ENCODE data around the gene ANKS3. TPM values are rescaled to one million over a fixed set of nuclear protein-coding genes. Genes with fewer than 3 reads are reported as not detected.
A peak's percentile ranks its signal among the peaks of the same experiment; 100 is the strongest.

Gene ANKS3
- total RNA-seq, 1 donor from 2014 or later = 8.1 TPM

DNA sequence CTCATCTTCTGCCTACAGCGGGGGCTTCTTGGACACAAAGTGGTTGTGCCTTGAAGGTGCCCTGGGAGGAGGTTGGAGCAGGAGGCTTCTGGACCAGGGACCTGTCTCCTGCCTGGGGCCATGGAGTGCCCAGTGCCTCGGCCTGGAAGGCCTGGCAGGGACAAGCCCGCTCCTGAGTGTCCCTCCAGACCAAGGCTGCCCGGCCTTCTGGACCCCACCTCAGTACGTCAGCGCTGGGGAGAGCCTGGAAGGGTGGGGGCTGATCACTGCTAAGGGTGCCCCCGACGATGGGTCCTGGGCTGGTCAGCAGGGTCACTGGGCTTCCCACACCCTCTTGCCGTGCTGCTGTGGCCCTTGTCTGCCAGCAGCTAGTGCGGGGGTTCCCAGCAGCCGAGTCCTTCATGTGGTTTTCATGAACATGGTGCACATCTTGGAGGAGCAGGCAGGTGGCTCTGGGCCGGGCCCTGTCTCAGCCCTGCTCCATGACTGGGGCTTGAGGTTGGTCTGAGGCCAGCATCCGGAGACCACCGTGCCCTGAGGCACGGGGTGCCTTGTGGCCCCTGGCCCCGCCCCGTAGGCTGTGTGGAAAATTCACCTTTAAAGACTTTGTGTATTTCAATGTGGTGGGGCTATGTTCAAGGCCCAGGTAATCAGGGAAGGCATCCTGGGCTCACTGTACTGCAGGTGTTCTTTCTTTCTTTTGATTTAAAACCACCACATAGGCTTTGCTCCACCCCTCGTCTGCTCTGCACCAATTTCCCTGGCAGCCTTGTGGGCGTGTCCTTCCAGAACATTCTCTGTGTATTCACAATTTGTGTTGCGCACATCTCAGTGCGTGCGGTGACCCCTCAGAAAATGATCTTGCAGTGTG lies 87.1 kb downstream of the ANKS3 start:
- ATAC-seq = peak; percentile 5

Other genes starting within 250 kb of the ANKS3 start
- gene CDIP1, start 195.5 kb downstream of the ANKS3 start, total RNA-seq = 18.9 TPM
- gene C16orf96, start 177.9 kb downstream of the ANKS3 start, total RNA-seq = 0.04 TPM
- 12.7 TPM for gene UBALD1, start 119.4 kb downstream of the ANKS3 start, total RNA-seq
- 19.2 TPM for gene MGRN1, start 109.4 kb downstream of the ANKS3 start, total RNA-seq
- gene NUDT16L1, start 40.7 kb downstream of the ANKS3 start, total RNA-seq = 24.2 TPM
- 0.28 TPM for gene DNAAF8, start 266 bp upstream of the ANKS3 start, total RNA-seq
- 5.2 TPM for gene ZNF500, start 32.9 kb upstream of the ANKS3 start, total RNA-seq
- not detected for gene SEPTIN12, start 54.1 kb upstream of the ANKS3 start, total RNA-seq
- 12.9 TPM for gene SMIM22, start 61.1 kb upstream of the ANKS3 start, total RNA-seq
- gene ROGDI, start 68.4 kb upstream of the ANKS3 start, total RNA-seq = 21.3 TPM
- 49.9 TPM for gene GLYR1, start 113.0 kb upstream of the ANKS3 start, total RNA-seq
- 12.0 TPM for gene UBN1, start 113.2 kb upstream of the ANKS3 start, total RNA-seq
- gene PPL, start 202.9 kb upstream of the ANKS3 start, total RNA-seq = 705 TPM
- 1.2 TPM for gene SEC14L5, start 224.1 kb upstream of the ANKS3 start, total RNA-seq

Measured in esophagus mucosa (tissue), 1 donor.